Activated CD4-positive, alpha-beta T cell treated with anti-CD3 and anti-CD28 coated beads, Interleukin-2, amount 50 U/mL, for 1 hour (primary cell): Measurements from ENCODE around the gene CORO2B.

ENCODE experiments used
- DNase-seq: peaks from one replicate; pipeline ENCODE4 v3.0.0-alpha.2; 2020

Gene CORO2B, protein sequence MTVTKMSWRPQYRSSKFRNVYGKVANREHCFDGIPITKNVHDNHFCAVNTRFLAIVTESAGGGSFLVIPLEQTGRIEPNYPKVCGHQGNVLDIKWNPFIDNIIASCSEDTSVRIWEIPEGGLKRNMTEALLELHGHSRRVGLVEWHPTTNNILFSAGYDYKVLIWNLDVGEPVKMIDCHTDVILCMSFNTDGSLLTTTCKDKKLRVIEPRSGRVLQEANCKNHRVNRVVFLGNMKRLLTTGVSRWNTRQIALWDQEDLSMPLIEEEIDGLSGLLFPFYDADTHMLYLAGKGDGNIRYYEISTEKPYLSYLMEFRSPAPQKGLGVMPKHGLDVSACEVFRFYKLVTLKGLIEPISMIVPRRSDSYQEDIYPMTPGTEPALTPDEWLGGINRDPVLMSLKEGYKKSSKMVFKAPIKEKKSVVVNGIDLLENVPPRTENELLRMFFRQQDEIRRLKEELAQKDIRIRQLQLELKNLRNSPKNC

GRCh38 chr15:68578980-68579935 is at the start of gene CORO2B:
TSS of gene CORO2B (plus strand) at chr15:68578993. CDS start at chr15:68579263, 270 bp downstream.
- DNase-seq: no peak

- no peak for DNase-seq
These were observed 47.2 kb upstream of the CORO2B start for GRCh38 chr15:68531387-68532179.

GRCh38 chr15:68536331-68537095 is 42.3 kb upstream of the CORO2B start:
- no peak for DNase-seq

DNA sequence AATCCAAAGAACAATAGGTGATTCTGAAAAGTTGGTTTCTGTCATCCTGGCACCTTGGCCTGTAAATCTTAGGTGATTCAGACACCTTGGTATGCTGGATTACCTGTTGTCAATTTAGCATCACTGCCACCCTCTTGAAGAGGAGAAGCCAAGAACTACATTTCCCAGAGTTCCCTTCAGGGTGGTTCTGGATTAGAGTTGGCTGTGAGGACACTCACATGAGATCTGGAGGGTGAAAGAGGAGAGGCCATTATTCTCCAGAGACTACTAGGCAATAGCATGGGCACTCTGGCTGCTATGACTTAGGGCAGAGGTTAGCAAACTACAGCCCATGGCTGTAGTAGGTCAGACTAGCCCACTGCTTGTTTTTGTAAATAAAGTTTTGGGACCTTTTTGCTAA is 41.7 kb upstream of the CORO2B start:
- DNase-seq: no peak

DNA sequence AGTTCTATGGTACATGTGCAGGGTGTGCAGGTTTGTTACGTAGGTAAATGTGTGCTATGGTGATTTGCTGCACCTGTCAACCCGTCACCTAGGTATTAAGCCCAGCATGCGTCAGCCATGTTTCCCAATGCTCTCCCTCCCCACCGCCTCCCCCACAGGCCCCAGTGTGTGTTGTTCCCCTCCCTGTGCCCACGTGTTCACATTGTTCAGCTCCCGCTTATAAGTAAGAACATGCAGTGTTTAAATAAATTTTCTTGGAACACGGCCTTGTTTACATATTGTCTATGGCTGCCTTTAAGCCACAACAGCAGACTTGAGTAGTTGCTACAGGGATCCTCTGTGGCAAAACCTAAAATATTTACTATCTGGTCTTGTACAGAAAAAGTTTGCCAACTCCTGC is 41.3 kb upstream of the CORO2B start:
- no peak for DNase-seq

- DNase-seq: no peak
These were observed 40.5 kb upstream of the CORO2B start for GRCh38 chr15:68538311-68538710.

- DNase-seq: no peak
These were observed 37.0 kb upstream of the CORO2B start for GRCh38 chr15:68541743-68542142.

DNA sequence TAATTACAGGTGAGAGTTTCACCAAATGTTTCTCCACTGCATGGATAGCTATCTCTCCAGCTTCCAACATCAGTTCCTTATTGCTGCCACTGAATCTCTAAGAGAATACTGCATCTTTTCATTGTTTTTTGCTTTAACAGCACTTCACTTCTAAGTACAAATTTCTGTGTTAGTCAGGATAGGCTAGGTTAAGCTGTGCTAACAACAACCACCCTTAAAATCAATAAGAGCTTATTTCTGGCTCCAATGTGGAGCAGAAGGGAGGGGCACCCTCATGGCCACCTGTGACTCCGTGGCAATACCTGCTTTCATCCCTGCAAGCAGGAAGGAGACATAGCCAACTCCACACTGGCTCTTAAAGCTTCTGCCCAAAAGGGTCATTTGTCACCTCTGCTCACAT is 36.4 kb upstream of the CORO2B start:
- no peak for DNase-seq

DNA sequence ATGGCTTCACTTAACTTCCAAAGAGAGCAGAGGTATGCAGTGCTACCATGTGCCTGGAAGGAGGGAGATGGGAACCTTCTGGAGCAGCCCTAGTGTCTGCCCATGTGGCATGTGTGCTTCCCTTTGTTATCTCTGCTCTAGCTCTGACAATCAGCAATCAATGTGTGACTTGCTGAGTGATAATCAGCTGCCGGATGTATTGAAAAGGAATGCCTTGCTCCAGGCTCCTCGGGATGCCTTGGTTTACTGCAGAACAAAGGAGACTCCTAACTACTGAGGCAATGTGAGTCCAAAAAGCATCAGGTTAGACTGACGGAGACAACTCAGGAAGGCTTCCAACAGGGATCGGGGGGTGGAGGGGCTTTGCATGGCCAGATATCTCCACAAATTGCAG is 36.0 kb upstream of the CORO2B start:
- DNase-seq: no peak

DNA sequence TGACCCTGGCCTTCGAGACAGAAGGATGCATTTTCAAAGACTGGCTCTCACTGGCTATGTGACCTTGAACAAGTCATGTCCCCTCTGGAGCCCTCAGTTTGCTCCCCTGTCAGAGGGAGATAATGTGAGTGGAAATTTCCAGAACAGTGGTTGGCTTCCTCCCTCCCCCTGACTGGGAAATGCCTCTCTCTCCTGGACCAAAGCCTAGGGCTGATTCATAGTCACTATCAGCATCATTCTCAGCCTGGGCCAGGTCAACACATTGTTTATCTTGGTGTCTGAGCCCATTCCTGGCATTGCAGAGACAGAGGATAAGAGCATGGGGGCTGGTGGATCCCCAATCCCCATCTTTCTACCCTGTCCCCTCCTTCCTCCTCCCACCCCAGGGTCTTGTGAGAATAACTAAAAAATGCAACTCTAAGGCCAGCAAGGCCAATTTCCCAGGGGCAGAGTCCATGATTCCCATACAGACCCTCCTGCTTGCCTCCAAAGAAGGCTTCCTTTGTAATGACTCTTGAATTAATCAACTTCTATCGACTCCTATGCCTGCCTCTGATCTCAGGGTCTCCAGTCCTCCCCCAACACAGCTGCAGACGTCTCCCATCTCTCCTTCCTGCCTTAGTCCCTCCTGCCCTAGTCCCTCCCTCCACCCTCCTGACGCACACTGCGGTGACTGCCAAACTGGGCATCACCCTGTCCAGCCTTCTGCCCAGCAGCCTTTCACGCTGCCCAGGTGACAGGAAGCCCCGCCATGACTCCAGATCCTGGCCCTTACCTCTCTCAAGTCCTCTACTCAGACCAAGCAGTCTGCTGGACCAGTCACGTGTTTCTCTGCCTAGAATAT is 35.4 kb upstream of the CORO2B start:
- no peak for DNase-seq

GRCh38 chr15:68546318-68546717 is 32.5 kb upstream of the CORO2B start:
- no peak for DNase-seq

DNA sequence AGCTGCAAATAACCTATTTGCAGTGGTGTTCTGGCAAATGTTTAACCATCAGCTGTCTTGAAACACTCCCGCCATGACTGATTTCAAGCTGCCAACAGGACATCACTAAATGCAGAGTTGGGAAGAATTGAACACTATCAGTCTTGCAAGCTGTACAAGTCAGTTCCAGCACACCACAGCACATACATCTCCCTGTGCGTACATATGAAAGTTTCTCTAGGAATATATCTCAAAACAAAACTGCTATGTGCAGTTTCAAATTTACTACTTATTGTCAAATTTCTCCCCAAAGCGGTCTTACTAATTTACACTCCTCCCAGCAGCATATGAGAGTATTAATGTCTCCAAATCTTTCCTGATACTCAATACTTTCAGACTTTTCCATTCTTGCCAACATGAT is 30.4 kb upstream of the CORO2B start:
- DNase-seq: no peak

DNA sequence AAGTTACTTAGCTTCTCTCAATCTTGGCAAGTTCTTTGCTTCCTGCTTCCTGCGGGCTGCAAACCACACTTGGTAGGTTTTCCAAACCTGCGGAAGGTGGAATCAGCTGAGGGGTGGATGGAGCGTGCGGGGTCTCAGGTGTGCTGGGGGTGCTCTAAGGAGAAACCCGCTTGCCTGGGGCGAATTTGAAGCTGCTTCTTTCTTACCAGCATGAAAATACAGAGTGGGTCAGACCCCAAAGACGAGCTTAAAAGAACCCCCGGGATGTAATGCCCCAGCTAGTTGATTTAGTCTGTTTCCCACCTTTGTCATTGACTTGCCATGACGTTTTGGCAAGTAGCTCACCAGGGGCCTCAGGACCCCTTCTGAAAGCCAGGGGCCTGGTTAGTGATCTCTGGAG is 28.8 kb upstream of the CORO2B start:
- no peak for DNase-seq

DNA sequence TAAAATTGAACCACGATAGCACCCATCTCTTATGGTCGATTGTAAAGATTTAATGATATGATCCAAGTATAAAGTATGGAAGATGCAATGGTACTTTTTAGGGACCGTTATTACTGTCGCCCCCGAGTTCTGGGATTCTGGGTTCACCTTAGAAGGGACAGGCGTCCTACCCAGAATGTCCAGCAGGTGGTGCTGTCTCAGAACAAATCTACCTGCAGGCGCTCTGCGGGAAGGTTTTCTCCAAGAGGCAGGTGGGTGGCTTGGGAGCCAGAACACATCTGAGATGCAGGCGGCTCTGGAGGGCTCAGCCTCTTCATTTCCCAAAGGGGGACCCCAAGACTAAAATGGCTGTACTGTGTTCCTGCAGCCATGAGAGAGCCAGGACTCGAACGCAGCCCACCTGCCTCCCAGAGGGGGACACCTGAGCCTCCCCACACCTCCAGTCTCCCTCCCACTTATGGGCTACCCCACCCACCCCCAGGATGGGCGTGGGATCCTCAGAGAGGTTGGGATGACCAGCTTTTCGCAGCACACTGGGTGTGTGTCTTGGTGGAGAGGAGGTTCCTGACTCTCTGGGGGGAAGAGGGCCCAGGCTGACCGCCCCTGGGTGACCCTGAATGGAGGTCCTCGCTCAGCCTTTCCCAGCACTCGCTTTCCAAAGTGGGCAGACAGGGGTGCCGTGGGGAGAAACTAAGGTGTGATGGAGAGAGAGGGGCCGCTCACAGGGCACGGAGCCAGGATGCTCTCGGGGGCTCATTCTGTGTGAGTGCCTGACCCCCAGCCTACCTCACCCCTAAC is 28.1 kb upstream of the CORO2B start:
- DNase-seq: peak; percentile 75

- no peak for DNase-seq
These were observed 27.5 kb upstream of the CORO2B start for GRCh38 chr15:68551296-68551635.

- no peak for DNase-seq
These were observed 26.4 kb upstream of the CORO2B start for GRCh38 chr15:68552344-68552743.

- DNase-seq: no peak
These were observed 26.0 kb upstream of the CORO2B start for GRCh38 chr15:68552773-68553172.

GRCh38 chr15:68553314-68553993 is 25.3 kb upstream of the CORO2B start:
- DNase-seq: no peak

GRCh38 chr15:68553994-68554720 is 24.6 kb upstream of the CORO2B start:
- DNase-seq: peak; percentile 60
